Measurements from ENCODE around the gene NAA20.

Gene NAA20

DNA sequence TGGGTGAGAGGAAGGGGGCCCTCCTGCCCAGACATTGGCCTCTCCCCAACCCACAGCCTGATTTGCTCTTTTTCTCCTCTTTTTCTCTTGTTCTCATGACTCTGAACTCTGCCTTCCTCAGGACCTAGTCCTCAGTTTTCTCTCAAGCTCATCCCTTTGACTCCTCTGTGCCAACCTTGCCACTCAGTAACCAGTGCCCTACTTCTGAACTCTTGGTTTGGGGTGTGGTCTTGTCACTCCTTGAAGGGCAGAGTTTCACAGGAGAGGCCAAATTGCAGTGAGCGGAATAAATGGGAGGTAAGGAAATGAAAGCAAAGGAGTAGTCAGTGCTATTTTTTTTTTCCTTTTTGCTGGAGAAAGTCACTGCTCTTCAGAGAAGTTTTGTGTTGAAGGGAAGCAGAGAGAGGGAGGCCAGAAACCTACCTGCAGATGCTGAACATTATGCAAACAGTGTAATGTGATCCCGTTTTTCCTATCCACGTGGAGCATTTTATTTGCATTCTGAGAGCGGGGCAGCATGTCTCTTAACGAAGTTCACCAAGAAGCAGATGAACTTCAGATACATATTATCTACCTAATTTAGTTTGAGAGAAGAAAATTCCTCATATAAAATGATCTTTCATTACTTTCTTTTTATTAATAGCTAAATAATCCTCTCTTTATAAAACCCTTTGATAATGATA lies 62.1 kb downstream of the NAA20 start:
- H3K9ac ChIP-seq (ENCODE audit: low read depth, low read length): no peak overlapping the region
- no peak overlapping the region for H3K27ac ChIP-seq (ENCODE audit: low read depth, low read length)
- peaks cover 21% of the 10 kb centered on the region for H3K4me1 ChIP-seq (ENCODE audit: insufficient read depth, low read length)
- H3K9me3 ChIP-seq (ENCODE audit: insufficient read depth, low read depth, low read length): no peaks in the 10 kb centered on the region
- 40% methylated on average over 4 of the region's 5 CpGs for WGBS
- no peaks in the 10 kb centered on the region for H3K36me3 ChIP-seq (ENCODE audit: insufficient read depth, low read length)
- H3K4me3 ChIP-seq (ENCODE audit: low read length): no peak overlapping the region
- no peaks in the 10 kb centered on the region for H3K27me3 ChIP-seq (ENCODE audit: insufficient read depth, low read length)

Measured in HUES64 (cell line).